DND-41 (cell line): ENCODE measurements around the gene FCAMR.

Experiments used
- CTCF ChIP-seq: IDR thresholded peaks from 2 replicates; pipeline ENCODE4 v1.5.1; 2012; ENCODE audit warnings: borderline replicate concordance, low read length, moderate library complexity, mild to moderate bottlenecking; ENCODE audit not compliant: poor library complexity, severe bottlenecking; ENCODE audit errors: extremely low read depth
- EZH2 ChIP-seq: IDR thresholded peaks from 3 replicates; pipeline ENCODE4 v1.6.1; 2012; ENCODE audit warnings: borderline replicate concordance, low read depth, mild to moderate bottlenecking, moderate library complexity, low read length, inconsistent platforms; ENCODE audit not compliant: severe bottlenecking

DNA sequence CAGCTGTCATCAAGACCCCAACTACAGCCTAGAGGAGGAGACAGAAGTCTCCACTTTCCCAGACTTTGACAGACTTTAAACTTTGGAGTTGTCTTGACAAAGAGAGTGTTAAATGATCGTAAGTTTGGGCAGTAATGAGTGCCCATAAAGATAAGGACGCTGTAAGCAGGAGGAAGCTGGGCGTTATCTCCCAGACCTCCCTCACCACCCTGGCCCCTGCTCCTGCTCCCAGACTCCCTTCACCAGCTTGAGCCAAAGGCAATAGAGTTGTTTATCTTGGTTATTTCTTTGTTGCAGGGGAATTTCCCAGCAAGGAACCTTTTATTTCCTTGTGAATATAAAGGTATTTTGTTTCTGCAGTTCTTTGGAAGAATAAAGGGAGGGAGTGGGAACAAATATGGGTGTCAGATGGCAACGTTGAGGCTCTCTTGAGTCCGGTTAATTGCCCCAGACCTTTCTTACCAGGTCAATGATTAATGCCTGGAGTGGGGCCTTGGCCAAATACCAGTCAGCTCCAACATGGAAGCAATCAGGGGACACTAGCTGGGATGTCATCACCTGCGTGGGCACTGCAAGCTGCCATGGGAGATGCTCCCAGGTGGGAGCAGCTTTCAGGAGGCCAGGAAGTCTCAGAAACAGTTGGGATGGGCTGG lies 28.4 kb downstream of the FCAMR start:
- TF ChIP-seq CTCF (no peak), EZH2 (no peak)
